Right lobe of liver (tissue), 6 donors: Measurements from ENCODE around the gene PCDHGB1. TPM values are rescaled to one million over a fixed set of nuclear protein-coding genes. Genes with fewer than 3 reads are reported as not detected.
A peak's percentile ranks its signal among the peaks of the same experiment; 100 is the strongest.
"Not testable (repeated sequence)": the region's sequence is repeated elsewhere in the genome, so short reads cannot be mapped to it uniquely, and the experiment has no call there.

Source experiments
- ATAC-seq, 4 donors: fragments of 200-7000 bp; cut with Tn5 transposase; one replicate each; pipeline ENCODE4 v1.9.1; 2020; ENCODE audit warnings: mild to moderate bottlenecking in 4 of 4, moderate library complexity in 4 of 4
- DNase-seq, 3 donors: peaks; one replicate each; pipeline ENCODE4 v3.0.0-alpha.2; 2020
- H3K27ac ChIP-seq, 3 donors: fragments of 200-600 bp; one replicate each; pipeline ENCODE4 v1.8.0; 2022
- H3K27me3 ChIP-seq, 2 donors: fragments of 200-600 bp; one replicate each; pipeline ENCODE4 v1.8.0; 2022
- H3K36me3 ChIP-seq, 4 donors: fragments of 200-600 bp; sonication (generic) in 1 of 4; one replicate each; pipeline versions ENCODE4 v1.5.1 to v1.8.0; 2017 to 2022; ENCODE audit warnings: control low read depth in 1 of 4
- H3K4me1 ChIP-seq, 4 donors: fragments of 200-600 bp; sonication (generic) in 1 of 4; one replicate each; pipeline versions ENCODE4 v1.5.1 to v1.8.0; 2017 to 2022; ENCODE audit warnings: control low read depth in 1 of 4
- H3K4me3 ChIP-seq, 3 donors: fragments of 200-600 bp; one replicate each; pipeline ENCODE4 v1.8.0; 2022
- H3K9me3 ChIP-seq, 4 donors: fragments of 200-600 bp; sonication (generic) in 1 of 4; one replicate each; pipeline versions ENCODE4 v1.5.1 to v1.8.0; 2017 to 2022; ENCODE audit warnings: control low read depth in 1 of 4
- POLR2A ChIP-seq: fragments of 450-650 bp; IDR thresholded peaks from one replicate; pipeline ENCODE4 v1.6.1; 2017; ENCODE audit warnings: antibody characterized with exemption, mild to moderate bottlenecking
- WGBS: methylation state at CpG from one replicate; pipeline ENCODE4 v1.1.6; 2018; ENCODE audit warnings: low coverage, low lambda C conversion rate; ENCODE audit not compliant: insufficient coverage; ENCODE audit errors: missing lambda C conversion rate; 5-methylcytosine and 5-hydroxymethylcytosine counted together
- intact Hi-C, 2 donors: fragments of 100-400 bp; cut with DNase I; formaldehyde crosslinking; loops; one replicate each; pipeline versions ENCODE4 v1.11.2 to v1.14.1; 2022
- long read RNA-seq: library from polyadenylated mRNA; unstranded; transcript quantifications from one replicate; pipeline ENCODE4 v2.0.0, GENCODE V29; 2019
- total RNA-seq, 6 experiments: library from RNA; depleted of rRNA in 2 of 6; stranded (reverse); fragments of >200 nt in 2 of 6; fragmentation: NEBNext Ultra II Directional in 3 of 6; extraction: Animal tissue kit (Norgen Biotek cat#: 25700) in 3 of 6; gene quantifications; one replicate each; pipeline versions ENCODE4 v1.1.0 to v1.2.4, GENCODE V29; 2016 to 2023
- TF ChIP-seq, protein P1 (sequence below), 4 donors: fragments of 200-600 bp in 3 of 4; fragments of 450-650 bp in 1 of 4; IDR thresholded peaks; one replicate each; pipeline versions ENCODE4 v1.5.1 to v1.8.0; 2016 to 2022; ENCODE audit warnings: antibody characterized with exemption in 4 of 4, mild to moderate bottlenecking in 2 of 4
- donor health status: DM: no; HTN: yes; CAD: no.
- donor health status: DM: no; HTN: no; CAD: no.
- donor health status: DM: no; HTN: no; CAD: no.
- donor health status: DM: no; HTN: yes; CAD: no.
- donor health status: DM: no; HTN: yes; CAD: no.

The PCDHGB1 gene
- 1 to 10 TPM in 1 of 6 experiments, under 1 TPM in 5; 0.37 to 1.2 (median 0.52) TPM for total RNA-seq
- long read RNA-seq, result 0 reads

DNA sequence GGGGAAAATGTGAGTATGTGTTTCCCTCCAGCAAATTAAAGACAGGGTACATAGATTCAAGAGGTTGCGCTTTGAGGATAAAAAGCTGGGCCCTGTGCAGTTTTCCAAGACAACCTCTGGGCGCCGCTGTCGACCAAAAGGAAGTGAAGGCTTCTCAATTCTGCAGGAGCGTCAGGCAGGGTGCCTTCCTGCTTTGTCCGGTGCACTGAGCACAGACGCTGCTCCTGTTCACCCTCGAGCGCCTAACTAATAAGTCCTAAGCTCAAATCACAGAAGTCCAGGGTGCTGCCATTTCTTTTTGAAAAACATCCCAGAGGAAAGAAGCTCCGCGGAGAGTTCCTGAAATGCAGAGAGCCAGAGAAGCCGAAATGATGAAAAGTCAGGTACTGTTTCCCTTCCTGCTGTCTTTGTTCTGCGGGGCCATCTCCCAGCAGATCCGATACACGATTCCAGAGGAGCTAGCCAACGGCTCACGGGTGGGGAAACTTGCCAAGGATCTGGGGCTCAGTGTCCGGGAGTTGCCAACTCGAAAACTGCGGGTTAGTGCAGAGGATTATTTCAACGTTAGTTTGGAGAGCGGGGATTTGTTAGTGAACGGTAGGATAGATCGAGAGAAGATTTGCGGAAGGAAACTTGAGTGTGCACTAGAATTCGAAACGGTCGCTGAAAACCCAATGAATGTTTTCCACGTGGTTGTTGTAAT is at the start of gene PCDHGB1:
Gene PCDHGB1 (plus strand): TSS at position 183 of the 703 bp plus-strand sequence. CDS start 162 bp downstream, at position 345.
- H3K27me3 ChIP-seq, result no peaks in the 10 kb centered on the region
- H3K4me3 ChIP-seq, result no peak within 1 kb of the TSS
- 29% methylated on average over 24 of the region's 29 CpGs for WGBS
- H3K36me3 ChIP-seq, result no peaks in the 10 kb centered on the region
- no peaks in the 10 kb centered on the region for H3K9me3 ChIP-seq
- DNase-seq (peak in 1 of 3 donors; percentile 29), ATAC-seq (peak in 2 of 4 donors; percentile 27 to 56)
- no peak within 1 kb of the TSS for H3K27ac ChIP-seq
- no peaks in the 10 kb centered on the region for H3K4me1 ChIP-seq
- intact Hi-C loops, result no loop called here
- no peak for TF ChIP-seq POLR2A
- TF ChIP-seq, protein P1, sequence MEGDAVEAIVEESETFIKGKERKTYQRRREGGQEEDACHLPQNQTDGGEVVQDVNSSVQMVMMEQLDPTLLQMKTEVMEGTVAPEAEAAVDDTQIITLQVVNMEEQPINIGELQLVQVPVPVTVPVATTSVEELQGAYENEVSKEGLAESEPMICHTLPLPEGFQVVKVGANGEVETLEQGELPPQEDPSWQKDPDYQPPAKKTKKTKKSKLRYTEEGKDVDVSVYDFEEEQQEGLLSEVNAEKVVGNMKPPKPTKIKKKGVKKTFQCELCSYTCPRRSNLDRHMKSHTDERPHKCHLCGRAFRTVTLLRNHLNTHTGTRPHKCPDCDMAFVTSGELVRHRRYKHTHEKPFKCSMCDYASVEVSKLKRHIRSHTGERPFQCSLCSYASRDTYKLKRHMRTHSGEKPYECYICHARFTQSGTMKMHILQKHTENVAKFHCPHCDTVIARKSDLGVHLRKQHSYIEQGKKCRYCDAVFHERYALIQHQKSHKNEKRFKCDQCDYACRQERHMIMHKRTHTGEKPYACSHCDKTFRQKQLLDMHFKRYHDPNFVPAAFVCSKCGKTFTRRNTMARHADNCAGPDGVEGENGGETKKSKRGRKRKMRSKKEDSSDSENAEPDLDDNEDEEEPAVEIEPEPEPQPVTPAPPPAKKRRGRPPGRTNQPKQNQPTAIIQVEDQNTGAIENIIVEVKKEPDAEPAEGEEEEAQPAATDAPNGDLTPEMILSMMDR (IDR thresholded peaks at IDR 0.05), result peak in 2 of 4 donors; percentile 14 to 16

DNA sequence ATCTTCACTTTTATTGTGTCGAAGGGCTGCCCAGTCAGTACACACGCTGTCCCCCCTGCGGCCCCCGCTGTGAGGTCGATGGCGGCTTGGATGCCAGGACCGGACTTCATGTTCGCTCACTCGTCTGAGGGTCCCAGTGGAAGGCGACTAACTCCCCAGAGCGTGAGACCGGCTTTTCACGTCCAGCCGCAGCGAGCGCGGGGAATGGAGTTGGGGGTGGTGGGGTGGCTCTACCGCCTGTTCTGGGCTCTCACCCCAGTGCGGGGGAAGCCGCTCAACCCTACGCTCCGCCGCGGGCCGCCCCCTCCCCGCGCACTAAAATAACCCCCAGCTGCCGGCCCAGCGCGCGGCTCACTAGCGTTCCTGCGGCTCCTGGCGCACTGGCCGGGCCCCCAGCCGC is 46.1 kb upstream of the PCDHGB1 start, which contains the start of gene SLC25A2:
Gene SLC25A2 (minus strand): TSS at position 294 of the 400 bp plus-strand sequence. CDS start 184 bp downstream, at position 110.
- Histone ChIP-seq H3K27ac (no peak within 1 kb of the TSS), H3K27me3 (no peaks in the 10 kb centered on the region), H3K36me3 (no peaks in the 10 kb centered on the region), H3K4me1 (no peaks in the 10 kb centered on the region), H3K4me3 (no peak within 1 kb of the TSS), H3K9me3 (peaks cover 2 to 23% (median 7%) of the 10 kb centered on the region in 4 donors)
- intact Hi-C loops, result no loop called here
- no peak for TF ChIP-seq POLR2A
- TF ChIP-seq, protein P1 (IDR thresholded peaks at IDR 0.05), result no peak
- ATAC-seq (no peak), DNase-seq (no peak)
- no CpG with 5 or more reads among the region's 36 CpGs for WGBS

DNA sequence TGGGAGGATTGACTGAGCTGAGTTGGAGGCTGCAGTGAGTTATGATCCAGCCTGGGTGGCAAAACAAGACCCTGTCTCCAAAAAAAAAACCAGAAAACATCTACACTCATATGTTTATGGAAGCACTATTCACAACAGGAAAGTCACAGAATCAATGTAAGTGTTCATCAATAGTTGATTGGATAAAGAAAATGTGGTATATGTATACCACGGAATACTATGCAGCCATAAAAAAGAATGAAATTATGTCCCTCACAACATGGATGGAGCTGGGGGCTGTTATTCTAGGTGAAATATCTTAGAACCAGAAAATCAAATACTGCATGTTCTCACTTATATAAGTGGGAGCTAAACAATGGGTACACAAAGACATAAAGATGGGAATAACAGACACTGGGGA is 43.3 kb upstream of the PCDHGB1 start:
- H3K36me3 ChIP-seq, result no peaks in the 10 kb centered on the region
- no peaks in the 10 kb centered on the region for H3K4me1 ChIP-seq
- WGBS, result 100% methylated on average over 1 of the region's 1 CpG
- no peak overlapping the region for H3K4me3 ChIP-seq
- intact Hi-C loops, result no loop called here
- TF ChIP-seq, protein P1 (IDR thresholded peaks at IDR 0.05), result no peak
- TF ChIP-seq POLR2A, result no peak
- ATAC-seq (no peak), DNase-seq (no peak)
- H3K27ac ChIP-seq, result no peak overlapping the region
- no peaks in the 10 kb centered on the region for H3K27me3 ChIP-seq
- H3K9me3 ChIP-seq, result peaks cover 2 to 14% (median 7%) of the 10 kb centered on the region in 4 donors

DNA sequence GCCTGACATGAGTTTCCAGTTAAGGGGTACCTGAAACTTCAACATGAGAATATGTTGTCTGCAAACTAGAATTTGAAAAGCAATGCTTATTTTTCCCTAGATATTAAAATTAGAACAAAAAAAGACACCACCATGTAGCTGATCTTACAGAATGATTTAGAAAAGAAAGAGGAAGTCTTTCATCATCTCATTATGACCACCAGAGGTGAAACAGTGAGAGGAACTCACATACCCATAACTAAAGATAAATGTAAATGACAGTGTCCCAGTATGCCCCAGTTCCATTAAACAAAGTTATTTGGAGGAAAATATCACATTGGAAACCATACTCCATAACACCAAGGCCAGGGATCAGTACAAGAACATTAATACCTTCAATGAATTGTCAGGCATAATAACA is 36.2 kb upstream of the PCDHGB1 start:
- no peak overlapping the region for H3K4me3 ChIP-seq
- no peak for ATAC-seq
- intact Hi-C loops, result no loop called here
- no peak overlapping the region for H3K27ac ChIP-seq
- peaks cover 8 to 25% (median 14%) of the 10 kb centered on the region in 4 donors for H3K9me3 ChIP-seq
- no peak for DNase-seq
- H3K4me1 ChIP-seq, result no peaks in the 10 kb centered on the region
- H3K36me3 ChIP-seq, result peaks cover 0 to 5% (median 0%) of the 10 kb centered on the region in 4 donors
- no peaks in the 10 kb centered on the region for H3K27me3 ChIP-seq
- TF ChIP-seq, protein P1 (IDR thresholded peaks at IDR 0.05), result no peak
- TF ChIP-seq POLR2A, result no peak

DNA sequence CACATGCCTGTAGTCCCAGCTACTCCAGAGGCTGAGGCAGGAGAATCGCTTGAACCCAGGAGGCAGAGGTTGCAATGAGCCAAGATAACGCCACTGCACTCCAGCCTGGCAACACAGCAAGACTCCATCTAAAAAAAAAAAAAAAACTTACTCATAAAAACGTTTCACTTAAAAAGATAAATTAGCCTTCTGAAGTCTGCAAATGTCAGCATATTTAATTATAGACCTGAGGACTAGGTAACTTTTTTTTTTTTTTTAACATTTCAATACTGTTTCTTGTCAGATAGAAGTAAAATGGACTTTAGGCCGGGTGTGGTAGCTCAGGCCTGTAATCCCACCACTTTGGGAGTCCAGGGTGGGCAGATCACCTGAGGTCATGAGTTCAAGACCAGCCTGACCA is 32.9 kb upstream of the PCDHGB1 start:
- H3K4me3 ChIP-seq, H3K4me1 ChIP-seq, DNase-seq, intact Hi-C loops, H3K27me3 ChIP-seq, H3K27ac ChIP-seq, ATAC-seq: not testable (repeated sequence)
- 88% methylated on average over 4 of the region's 4 CpGs for WGBS
- H3K36me3 ChIP-seq, result peaks cover 0 to 11% (median 0%) of the 10 kb centered on the region in 4 donors
- H3K9me3 ChIP-seq, result peaks cover 9 to 45% (median 22%) of the 10 kb centered on the region in 4 donors
